ENCODE data around the gene PACRG.
A peak's percentile ranks its signal among the peaks of the same experiment; 100 is the strongest.

Gene PACRG

GRCh38 chr6:163098827-163099479 lies 371.2 kb downstream of the PACRG start:
- DNase-seq: no peak

- no peak for DNase-seq
These were observed 371.9 kb downstream of the PACRG start for GRCh38 chr6:163099621-163100171.

DNA sequence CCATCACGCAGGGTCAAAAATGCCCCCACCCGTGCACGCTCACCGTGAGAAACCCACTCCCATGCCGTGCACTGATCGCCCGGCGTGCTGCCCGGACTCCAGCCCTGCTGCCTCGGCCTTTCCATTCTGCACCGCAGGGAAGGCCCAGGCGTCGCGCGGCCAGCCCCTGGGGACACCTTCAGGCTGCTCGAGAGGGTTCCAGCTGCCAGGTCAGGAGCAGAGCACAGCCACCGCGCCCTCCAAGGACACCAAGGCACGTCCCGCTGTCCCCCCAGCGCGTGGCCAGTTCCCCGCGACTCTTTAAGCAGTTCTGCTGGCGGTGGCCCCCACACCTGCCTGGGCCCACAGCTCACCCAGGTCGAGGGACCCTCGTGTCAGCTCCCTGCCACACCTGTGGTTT lies 372.5 kb downstream of the PACRG start:
- no peak for DNase-seq

DNA sequence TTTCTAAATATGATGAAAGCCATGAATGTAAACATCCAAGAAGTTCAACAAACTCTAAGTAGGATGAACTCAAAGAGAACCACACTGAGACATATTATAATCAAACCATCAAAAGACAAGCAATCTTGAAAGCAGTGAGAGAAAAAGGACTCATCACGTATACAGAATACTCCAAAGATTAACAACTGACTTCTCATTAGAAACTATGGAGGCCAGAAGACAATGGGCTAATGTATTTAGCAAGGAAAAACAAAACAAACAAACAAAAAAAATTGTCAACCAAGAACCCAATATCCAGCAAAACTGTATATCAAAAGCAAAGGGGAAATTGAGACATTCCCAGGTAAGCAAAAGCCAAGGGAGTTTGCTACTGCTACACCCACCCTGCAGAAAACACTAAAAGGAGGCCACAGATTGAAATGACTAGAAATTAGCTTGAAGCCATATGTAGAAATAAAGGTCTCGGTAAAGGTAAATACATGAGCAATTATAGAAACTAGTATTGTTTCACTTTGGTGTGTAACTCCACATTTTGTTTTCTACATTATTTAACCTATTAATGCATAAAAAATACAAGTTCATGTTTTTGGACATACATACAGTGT lies 385.7 kb downstream of the PACRG start:
- no peak for DNase-seq

- DNase-seq: no peak
These were observed 391.2 kb downstream of the PACRG start for GRCh38 chr6:163118941-163119340.

GRCh38 chr6:163120223-163120622 lies 392.4 kb downstream of the PACRG start:
- DNase-seq: no peak

GRCh38 chr6:163121270-163121669 lies 393.5 kb downstream of the PACRG start:
- no peak for DNase-seq

DNA sequence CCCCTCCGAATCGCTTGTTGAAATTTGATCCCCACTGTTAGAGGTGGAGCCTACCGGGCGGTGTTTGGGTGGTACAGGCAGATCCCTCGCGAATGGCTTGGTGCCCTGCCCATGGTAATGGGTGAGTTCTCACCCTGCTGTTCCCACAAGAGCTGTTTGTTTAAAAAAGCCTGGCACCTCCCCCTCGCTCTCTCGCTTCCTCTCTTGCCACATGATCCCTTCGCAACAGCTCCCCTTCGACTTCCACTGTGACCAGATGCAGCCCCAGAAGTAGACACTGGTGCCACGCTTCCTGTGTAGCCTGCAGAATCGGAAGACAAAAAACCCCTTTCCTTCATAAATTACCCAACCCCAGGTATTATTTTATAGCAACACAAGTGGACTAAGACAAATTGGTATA lies 394.6 kb downstream of the PACRG start:
- no peak for DNase-seq

DNA sequence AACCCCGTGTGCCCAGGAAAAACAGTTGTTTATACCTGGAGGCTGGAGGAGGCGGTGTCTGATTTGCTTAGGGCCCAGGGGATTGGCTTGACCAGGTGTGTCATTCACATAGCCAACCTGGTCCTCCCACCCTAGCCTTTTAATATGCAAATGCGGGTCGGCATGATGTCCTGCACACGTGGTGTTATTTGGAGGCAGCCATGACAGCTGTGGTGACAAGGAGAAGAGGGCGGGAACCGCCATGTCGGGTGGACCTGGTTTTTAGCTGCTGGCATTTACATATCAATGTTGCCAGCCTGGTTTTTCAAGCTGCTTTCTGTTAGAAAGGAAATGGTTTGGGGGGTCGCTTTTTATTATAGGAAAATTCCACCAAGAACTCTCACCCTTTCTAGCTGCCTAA lies 395.3 kb downstream of the PACRG start:
- DNase-seq: peak; percentile 9

- DNase-seq: no peak
These were observed 399.0 kb downstream of the PACRG start for GRCh38 chr6:163126741-163127140.

- no peak for DNase-seq
These were observed 399.8 kb downstream of the PACRG start for GRCh38 chr6:163127587-163127986.

- DNase-seq: no peak
These were observed 400.6 kb downstream of the PACRG start for GRCh38 chr6:163128324-163128723.

GRCh38 chr6:163132050-163132750 lies 404.4 kb downstream of the PACRG start:
- no peak for DNase-seq

DNA sequence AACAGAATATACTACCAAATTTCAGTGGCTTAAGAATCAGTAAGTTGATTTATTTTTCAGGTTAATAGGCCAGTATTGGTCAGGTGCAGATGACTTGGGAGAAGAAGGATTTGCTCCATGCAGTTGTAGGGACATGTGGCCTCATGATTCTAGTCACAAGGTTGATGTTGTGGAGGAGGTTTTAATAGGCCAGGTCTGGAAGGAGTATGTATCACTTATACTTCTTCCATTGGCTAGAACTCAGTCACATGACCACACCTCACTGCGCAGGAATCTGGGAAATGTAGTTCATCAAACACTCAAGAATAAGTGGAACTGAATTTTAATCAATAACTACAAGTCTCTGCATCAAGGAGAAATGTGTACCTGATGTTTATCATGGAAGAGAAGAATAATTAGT lies 405.2 kb downstream of the PACRG start:
- no peak for DNase-seq

- no peak for DNase-seq
These were observed 405.9 kb downstream of the PACRG start for GRCh38 chr6:163133691-163134090.

- no peak for DNase-seq
These were observed 409.1 kb downstream of the PACRG start for GRCh38 chr6:163136681-163137397.

- no peak for DNase-seq
These were observed 409.7 kb downstream of the PACRG start for GRCh38 chr6:163137398-163137881.

DNA sequence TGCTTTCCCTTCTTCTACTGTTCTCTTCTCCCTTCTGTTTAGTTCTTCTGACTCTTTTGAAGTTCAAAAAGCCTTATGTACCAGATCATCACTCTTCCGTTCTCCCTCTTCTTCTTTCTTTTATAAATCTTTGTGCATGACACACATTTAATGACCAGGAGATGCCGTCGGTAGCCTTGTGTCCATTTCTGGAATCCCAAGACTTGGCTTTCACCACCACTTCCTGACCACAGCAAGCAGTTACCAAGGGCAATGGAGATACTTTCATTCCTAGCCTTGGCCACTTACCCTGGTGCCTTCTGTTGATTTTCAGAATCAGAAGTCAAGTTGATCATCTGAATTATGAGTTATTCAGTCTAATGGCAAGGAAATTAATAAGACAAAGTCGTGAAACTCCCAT lies 418.3 kb downstream of the PACRG start:
- DNase-seq: no peak

DNA sequence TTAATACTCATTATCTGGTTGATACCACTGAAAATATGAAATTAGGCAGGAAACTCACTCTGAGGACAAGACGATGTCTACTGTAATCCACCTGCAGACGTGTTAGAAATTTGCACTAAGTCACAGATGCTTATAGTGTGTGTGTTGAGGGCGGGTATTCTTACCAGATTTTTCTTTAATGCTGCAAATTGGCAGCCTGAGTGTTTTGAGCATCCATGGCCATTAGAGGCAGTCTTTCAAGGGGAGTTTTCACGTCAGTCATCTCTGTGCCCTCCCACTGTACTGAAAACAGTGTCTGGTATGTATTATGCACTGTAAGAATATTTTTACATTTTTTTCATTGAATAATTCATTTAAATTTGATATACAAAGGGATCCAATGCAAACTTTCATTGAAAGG lies 420.2 kb downstream of the PACRG start:
- no peak for DNase-seq

GRCh38 chr6:163148451-163149278 lies 420.9 kb downstream of the PACRG start:
- DNase-seq: no peak

GRCh38 chr6:163149279-163149848 lies 421.6 kb downstream of the PACRG start:
- DNase-seq: no peak

- no peak for DNase-seq
These were observed 423.4 kb downstream of the PACRG start for GRCh38 chr6:163151212-163151611.

All from NCI-H146 (cell line).